Stimulated activated naive CD8-positive, alpha-beta T cell treated with anti-CD3 and anti-CD28 coated beads, Interleukin-15, amount 100 ng/mL, for 72 hours (primary cell): Measurements from ENCODE around the gene BTK.

Source experiments
- ATAC-seq: fragments of 150-1000 bp; cut with Tn5 transposase; 2 replicates; pipeline ENCODE4 v1.10.0; 2021; ENCODE audit warnings: mild to moderate bottlenecking, moderate library complexity
- DNase-seq, 2 donors: peaks; one replicate each; pipeline ENCODE4 v3.0.0; 2021 to 2022
- H3K27ac Mint-ChIP-seq, 2 donors: one replicate each; pipeline ENCODE4 v1.8.0; 2022; ENCODE audit warnings: mild to moderate bottlenecking in 2 of 2, mixed read lengths in 2 of 2, moderate library complexity in 2 of 2
- H3K27me3 Mint-ChIP-seq: one replicate; pipeline ENCODE4 v1.8.0; 2022; ENCODE audit warnings: mixed read lengths
- H3K4me1 Mint-ChIP-seq: one replicate; pipeline ENCODE4 v1.8.0; 2022; ENCODE audit warnings: mild to moderate bottlenecking, mixed read lengths
- H3K4me3 Mint-ChIP-seq, 2 donors: one replicate each; pipeline ENCODE4 v1.8.0; 2022; ENCODE audit warnings: mild to moderate bottlenecking in 2 of 2, mixed read lengths in 2 of 2, moderate library complexity in 1 of 2
- H3K9me3 Mint-ChIP-seq, 2 donors: one replicate each; pipeline ENCODE4 v1.8.0; 2022; ENCODE audit warnings: mixed read lengths in 2 of 2

Gene BTK

GRCh38 chrX:101385795-101386541 is at the start of gene BTK:
TSS of gene BTK (minus strand) at chrX:101386191. CDS start at chrX:101375284, 10,907 bp downstream.
- Mint-ChIP-seq H3K4me1 (peaks cover 13% of the 10 kb centered on the region), H3K9me3 (no peaks in the 10 kb centered on the region), H3K27ac (no peak within 1 kb of the TSS), H3K4me3 (peak within 1 kb of the TSS in 1 of 2 donors; percentile 34), H3K27me3 (no peaks in the 10 kb centered on the region)
- DNase-seq (no peak), ATAC-seq (no peak)

GRCh38 chrX:101430457-101431078 is 44.6 kb upstream of the BTK start:
- peaks cover 0 to 5% of the 10 kb centered on the region in 2 donors for H3K9me3 Mint-ChIP-seq
- no peaks in the 10 kb centered on the region for H3K27me3 Mint-ChIP-seq
- ATAC-seq: peak; percentile 97
- peaks cover 13% of the 10 kb centered on the region for H3K4me1 Mint-ChIP-seq
- no peak for DNase-seq
- H3K4me3 Mint-ChIP-seq: peak overlapping the region in 1 of 2 donors; percentile 40
- no peak overlapping the region for H3K27ac Mint-ChIP-seq

- ATAC-seq: peak; percentile 90
Measured at GRCh38 chrX:101429934-101430333, 43.9 kb upstream of the BTK start.

GRCh38 chrX:101427954-101428353 is 42.0 kb upstream of the BTK start:
- Mint-ChIP-seq H3K4me3 (no peak overlapping the region), H3K9me3 (peaks cover 0 to 5% of the 10 kb centered on the region in 2 donors), H3K27me3 (no peaks in the 10 kb centered on the region), H3K27ac (no peak overlapping the region), H3K4me1 (peaks cover 13% of the 10 kb centered on the region)
- DNase-seq (no peak), ATAC-seq (no peak)

More at GRCh38 chrX:101429934-101430333, 43.9 kb upstream of the BTK start:
- Mint-ChIP-seq H3K27me3 (no peaks in the 10 kb centered on the region), H3K9me3 (peaks cover 0 to 5% of the 10 kb centered on the region in 2 donors), H3K4me3 (peak overlapping the region in 1 of 2 donors; percentile 40), H3K4me1 (peaks cover 13% of the 10 kb centered on the region), H3K27ac (no peak overlapping the region)
- DNase-seq: no peak

- H3K4me3 Mint-ChIP-seq: peak overlapping the region; percentile 53 to 55
- H3K27ac Mint-ChIP-seq: peak overlapping the region in 1 of 2 donors; percentile 81
- H3K4me1 Mint-ChIP-seq: peaks cover 44% of the 10 kb centered on the region
- no peaks in the 10 kb centered on the region for H3K27me3 Mint-ChIP-seq
- no peak for ATAC-seq
- H3K9me3 Mint-ChIP-seq: no peaks in the 10 kb centered on the region
- DNase-seq: no peak
Measured at GRCh38 chrX:101419489-101419888, 33.5 kb upstream of the BTK start.

- peaks cover 48% of the 10 kb centered on the region for H3K4me1 Mint-ChIP-seq
- H3K27ac Mint-ChIP-seq: peak overlapping the region; percentile 99
- no peaks in the 10 kb centered on the region for H3K9me3 Mint-ChIP-seq
- peak; percentile 33 to 54 for DNase-seq
- H3K27me3 Mint-ChIP-seq: no peaks in the 10 kb centered on the region
- H3K4me3 Mint-ChIP-seq: peak overlapping the region; percentile 91 to 96
- peak; percentile 76 for ATAC-seq
Measured at GRCh38 chrX:101417981-101418841, 32.2 kb upstream of the BTK start.

GRCh38 chrX:101417190-101417589 is 31.2 kb upstream of the BTK start:
- Mint-ChIP-seq H3K4me1 (peaks cover 59% of the 10 kb centered on the region), H3K9me3 (no peaks in the 10 kb centered on the region), H3K27me3 (no peaks in the 10 kb centered on the region), H3K4me3 (peak overlapping the region; percentile 91 to 96), H3K27ac (peak overlapping the region; percentile 99)
- no peak for ATAC-seq
- DNase-seq: no peak

- DNase-seq (no peak), ATAC-seq (no peak)
- Mint-ChIP-seq H3K27me3 (no peaks in the 10 kb centered on the region), H3K4me1 (peaks cover 64% of the 10 kb centered on the region), H3K4me3 (peak overlapping the region in 1 of 2 donors; percentile 47), H3K9me3 (no peaks in the 10 kb centered on the region), H3K27ac (peak overlapping the region in 1 of 2 donors; percentile 99)
Measured at GRCh38 chrX:101416691-101417090, 30.7 kb upstream of the BTK start.

GRCh38 chrX:101415180-101416145 is 29.5 kb upstream of the BTK start:
- no peaks in the 10 kb centered on the region for H3K9me3 Mint-ChIP-seq
- H3K4me3 Mint-ChIP-seq: peak overlapping the region; percentile 47 to 66
- no peaks in the 10 kb centered on the region for H3K27me3 Mint-ChIP-seq
- peak overlapping the region; percentile 55 to 76 for H3K27ac Mint-ChIP-seq
- ATAC-seq (peak; percentile 67), DNase-seq (peak; percentile 34 to 35)
- peaks cover 68% of the 10 kb centered on the region for H3K4me1 Mint-ChIP-seq

- DNase-seq (no peak), ATAC-seq (no peak)
- no peak overlapping the region for H3K4me3 Mint-ChIP-seq
- H3K27me3 Mint-ChIP-seq: no peaks in the 10 kb centered on the region
- no peak overlapping the region for H3K27ac Mint-ChIP-seq
- peaks cover 48% of the 10 kb centered on the region for H3K4me1 Mint-ChIP-seq
- H3K9me3 Mint-ChIP-seq: no peaks in the 10 kb centered on the region
Measured at GRCh38 chrX:101411984-101412383, 26.0 kb upstream of the BTK start.

- ATAC-seq (no peak), DNase-seq (no peak)
- peaks cover 35% of the 10 kb centered on the region for H3K4me1 Mint-ChIP-seq
- no peaks in the 10 kb centered on the region for H3K9me3 Mint-ChIP-seq
- peak overlapping the region; percentile 65 to 88 for H3K4me3 Mint-ChIP-seq
- no peaks in the 10 kb centered on the region for H3K27me3 Mint-ChIP-seq
- peak overlapping the region; percentile 93 to 98 for H3K27ac Mint-ChIP-seq
Measured at GRCh38 chrX:101410461-101410860, 24.5 kb upstream of the BTK start.

- DNase-seq (no peak), ATAC-seq (no peak)
- Mint-ChIP-seq H3K27ac (peak overlapping the region; percentile 97 to 98), H3K4me3 (peak overlapping the region; percentile 77 to 97), H3K27me3 (no peaks in the 10 kb centered on the region), H3K4me1 (peaks cover 27% of the 10 kb centered on the region), H3K9me3 (no peaks in the 10 kb centered on the region)
Measured at GRCh38 chrX:101409043-101409442, 23.1 kb upstream of the BTK start.

- Mint-ChIP-seq H3K4me3 (peak overlapping the region; percentile 94 to 97), H3K27ac (peak overlapping the region; percentile 97 to 98), H3K4me1 (peaks cover 26% of the 10 kb centered on the region), H3K27me3 (no peaks in the 10 kb centered on the region), H3K9me3 (no peaks in the 10 kb centered on the region)
- ATAC-seq (no peak), DNase-seq (no peak)
Measured at GRCh38 chrX:101408532-101408841, 22.5 kb upstream of the BTK start.

- no peaks in the 10 kb centered on the region for H3K27me3 Mint-ChIP-seq
- H3K4me1 Mint-ChIP-seq: peaks cover 20% of the 10 kb centered on the region
- DNase-seq (peak; percentile 82 to 93), ATAC-seq (peak; percentile 92)
- no peaks in the 10 kb centered on the region for H3K9me3 Mint-ChIP-seq
- H3K27ac Mint-ChIP-seq: peak within 1 kb of the TSS; percentile 97 to 98
- peak within 1 kb of the TSS; percentile 94 to 97 for H3K4me3 Mint-ChIP-seq
Measured at GRCh38 chrX:101407748-101408531, 21.9 kb upstream of the BTK start, which contains the start of the genes GLA and HNRNPH2. TSS of gene GLA (minus strand) at chrX:101407925. CDS start at chrX:101407903, 22 bp downstream. TSS of gene HNRNPH2 (plus strand) at chrX:101408222. CDS start at chrX:101411989, 3,767 bp downstream.
